Midbrain (tissue), 1 donor: Measurements from ENCODE around the gene DVL2.

Source experiments
- DNase-seq: peaks from one replicate; lab custom pipeline; 2025; lab: John Stamatoyannopoulos, UW

The DVL2 gene

GRCh38 chr17:7234083-7234951, at the start of gene DVL2:
Gene DVL2 (minus strand): TSS chr17:7234517. CDS start chr17:7234262, 255 bp downstream.
- peak; percentile 96 for DNase-seq

- DNase-seq = no peak
These were observed 49.3 kb upstream of the DVL2 start for GRCh38 chr17:7283471-7284216.

- DNase-seq = no peak
These were observed 48.5 kb upstream of the DVL2 start for GRCh38 chr17:7282752-7283321.

- DNase-seq = no peak
These were observed 47.8 kb upstream of the DVL2 start for GRCh38 chr17:7281953-7282751.

GRCh38 chr17:7281074-7281952, 47.0 kb upstream of the DVL2 start, which contains the start of gene SLC2A4:
Gene SLC2A4 (plus strand): TSS chr17:7281718. CDS start chr17:7281935, 217 bp downstream.
- peak; percentile 83 for DNase-seq

GRCh38 chr17:7280519-7281073, 46.3 kb upstream of the DVL2 start:
- peak; percentile 83 for DNase-seq

- no peak for DNase-seq
These were observed 45.1 kb upstream of the DVL2 start for GRCh38 chr17:7279448-7279847.

GRCh38 chr17:7266784-7267183, 32.5 kb upstream of the DVL2 start:
- no peak for DNase-seq

GRCh38 chr17:7263801-7264078, 29.4 kb upstream of the DVL2 start:
- DNase-seq = no peak

GRCh38 chr17:7262935-7263800, 28.9 kb upstream of the DVL2 start:
- DNase-seq = no peak

GRCh38 chr17:7262192-7262934, 28.0 kb upstream of the DVL2 start, which contains the start of gene CLDN7:
Gene CLDN7 (minus strand): TSS chr17:7262478. CDS start chr17:7262043, 435 bp downstream.
- DNase-seq = no peak

- DNase-seq = no peak
These were observed 27.3 kb upstream of the DVL2 start for GRCh38 chr17:7261379-7262191.

- no peak for DNase-seq
These were observed 26.5 kb upstream of the DVL2 start for GRCh38 chr17:7260651-7261378.

GRCh38 chr17:7260151-7260550, 25.8 kb upstream of the DVL2 start:
- no peak for DNase-seq

- no peak for DNase-seq
These were observed 25.2 kb upstream of the DVL2 start for GRCh38 chr17:7259555-7259889.

GRCh38 chr17:7258731-7259554, 24.6 kb upstream of the DVL2 start:
- DNase-seq = no peak
